Lower lobe of right lung (tissue), 2 donors: Measurements from ENCODE around the gene SGCA. TPM values are rescaled to one million over a fixed set of nuclear protein-coding genes. Genes with fewer than 3 reads are reported as not detected.

Experiments
- ATAC-seq, 2 donors: fragments of 200-7000 bp; cut with Tn5 transposase; one replicate each; pipeline ENCODE4 v1.9.1; 2020 to 2022; ENCODE audit warnings: mild to moderate bottlenecking in 2 of 2, moderate library complexity in 2 of 2
- DNase-seq: peaks from one replicate; pipeline ENCODE4 v3.0.0-alpha.2; 2020
- H3K27ac ChIP-seq: fragments of 200-600 bp; one replicate; pipeline ENCODE4 v1.8.0; 2022
- H3K27me3 ChIP-seq: fragments of 200-600 bp; one replicate; pipeline ENCODE4 v1.8.0; 2022; ENCODE audit warnings: low read depth
- H3K36me3 ChIP-seq: fragments of 200-600 bp; one replicate; pipeline ENCODE4 v1.8.0; 2022; ENCODE audit warnings: mild to moderate bottlenecking
- H3K4me1 ChIP-seq: fragments of 200-600 bp; one replicate; pipeline ENCODE4 v1.8.0; 2022
- H3K4me3 ChIP-seq: fragments of 200-600 bp; one replicate; pipeline ENCODE4 v1.8.0; 2022; ENCODE audit warnings: mild to moderate bottlenecking
- H3K9me3 ChIP-seq: fragments of 200-600 bp; one replicate; pipeline ENCODE4 v1.8.0; 2022
- CTCF ChIP-seq: fragments of 200-600 bp; IDR thresholded peaks from one replicate; pipeline ENCODE4 v1.8.0; 2022; ENCODE audit warnings: antibody characterized with exemption, mild to moderate bottlenecking
- intact Hi-C: fragments of 100-400 bp; cut with DNase I; formaldehyde crosslinking; loops from one replicate; pipeline ENCODE4 v1.11.0; 2022
- total RNA-seq: library from RNA; stranded (reverse); fragmentation: NEBNext Ultra II Directional; extraction: Animal tissue kit (Norgen Biotek cat#: 25700); gene quantifications from one replicate; pipeline ENCODE4 v1.2.1, GENCODE V29; 2021
- donor health status: DM: no; HTN: yes; CAD: no; lungs with severe emphysema.

Gene SGCA
- total RNA-seq, 1 donor from 2014 or later, result 9.1 TPM

DNA sequence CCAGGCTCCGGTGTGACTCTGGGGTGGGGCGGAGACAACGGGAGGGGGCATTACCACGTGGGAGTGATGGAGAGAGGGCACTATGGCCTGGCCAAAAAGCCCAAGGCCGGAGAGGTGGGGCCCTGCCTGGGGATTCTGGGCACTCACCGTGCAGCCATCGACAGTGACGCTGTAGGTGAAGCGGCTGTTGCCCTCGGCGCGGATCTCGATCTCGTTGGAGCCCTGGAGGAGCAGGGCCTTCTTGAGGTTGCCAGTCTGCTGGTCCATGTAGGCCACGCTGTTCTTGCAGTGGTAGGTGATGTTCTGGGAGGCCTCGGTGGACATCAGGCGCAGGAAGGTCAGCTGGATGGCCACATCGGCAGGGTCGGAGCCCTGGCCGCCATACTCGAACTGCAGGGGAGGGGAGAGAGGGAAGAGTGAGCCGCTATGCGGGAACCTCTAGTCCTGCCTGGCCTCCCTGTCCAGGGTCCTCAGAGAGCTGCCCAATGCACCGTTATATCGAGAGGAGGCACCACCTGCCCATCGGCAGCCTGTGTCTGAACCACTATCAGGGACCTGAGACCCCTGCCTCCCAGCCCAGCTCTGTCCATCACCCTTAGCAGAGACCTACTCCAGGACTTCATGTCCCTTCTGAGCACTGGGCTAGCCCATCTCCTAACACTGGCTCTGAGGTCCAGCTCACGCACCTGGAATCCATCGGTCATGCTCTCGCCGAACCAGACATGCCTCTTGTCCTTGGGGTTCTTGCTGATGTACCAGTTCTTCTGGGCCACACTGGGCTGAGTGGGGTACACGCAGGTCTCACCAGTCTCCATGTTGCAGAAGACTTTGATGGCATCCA, 20.0 kb downstream of the SGCA start:
- Histone ChIP-seq H3K27me3 (no peaks in the 10 kb centered on the region), H3K4me1 (peaks cover 10% of the 10 kb centered on the region), H3K4me3 (no peak overlapping the region), H3K36me3 (peaks cover 49% of the 10 kb centered on the region), H3K27ac (no peak overlapping the region), H3K9me3 (no peaks in the 10 kb centered on the region)
- ATAC-seq (no peak), DNase-seq (no peak)
- intact Hi-C loops, result no loop called here
- TF ChIP-seq CTCF, result no peak

DNA sequence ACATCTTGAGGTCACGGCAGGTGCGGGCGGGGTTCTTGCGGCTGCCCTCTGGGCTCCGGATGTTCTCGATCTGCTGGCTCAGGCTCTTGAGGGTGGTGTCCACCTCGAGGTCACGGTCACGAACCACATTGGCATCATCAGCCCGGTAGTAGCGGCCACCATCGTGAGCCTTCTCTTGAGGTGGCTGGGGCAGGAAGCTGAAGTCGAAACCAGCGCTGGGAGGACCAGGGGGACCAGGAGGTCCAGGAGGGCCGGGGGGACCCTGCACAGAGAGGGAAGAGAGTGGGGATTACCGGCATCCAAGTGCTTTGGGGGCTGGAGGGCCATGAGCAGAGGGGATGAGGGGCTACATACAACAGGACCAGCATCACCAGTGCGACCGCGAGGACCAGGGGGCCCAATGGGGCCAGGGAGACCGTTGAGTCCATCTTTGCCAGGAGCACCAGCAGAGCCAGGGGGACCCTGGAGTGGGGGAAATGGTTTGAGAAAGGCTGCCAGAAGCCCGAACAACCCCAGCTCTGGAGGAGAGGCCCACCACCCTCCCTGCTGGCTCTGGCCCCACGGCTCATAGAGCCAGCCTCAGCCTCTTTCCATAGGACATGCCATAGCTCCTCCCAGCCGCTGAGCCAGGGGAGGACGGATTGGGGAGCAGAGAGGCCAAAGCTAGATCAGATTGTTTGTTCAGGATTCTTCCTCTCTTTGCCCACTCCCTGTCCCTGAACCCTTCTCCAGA, 21.0 kb downstream of the SGCA start:
- Histone ChIP-seq H3K4me3 (no peak overlapping the region), H3K27ac (no peak overlapping the region), H3K9me3 (no peaks in the 10 kb centered on the region), H3K27me3 (no peaks in the 10 kb centered on the region), H3K36me3 (peaks cover 59% of the 10 kb centered on the region), H3K4me1 (peaks cover 10% of the 10 kb centered on the region)
- DNase-seq (no peak), ATAC-seq (no peak)
- intact Hi-C loops, result no loop called here
- no peak for TF ChIP-seq CTCF

DNA sequence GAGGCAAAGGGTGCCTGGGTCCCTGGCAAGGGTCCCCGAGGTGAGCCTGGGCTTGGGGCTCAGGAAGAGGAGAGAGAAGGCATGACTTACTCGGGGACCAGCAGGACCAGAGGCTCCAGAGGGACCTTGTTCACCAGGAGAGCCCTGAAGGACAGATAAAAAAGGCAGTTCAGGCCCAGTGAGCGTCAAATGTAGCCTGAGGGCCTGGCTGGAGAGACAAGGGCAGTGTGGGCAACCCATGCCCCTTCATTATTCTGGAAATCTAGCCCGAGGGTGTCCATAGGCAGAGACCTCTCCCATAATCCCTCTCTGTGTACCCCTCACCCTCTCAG, 21.6 kb downstream of the SGCA start:
- Histone ChIP-seq H3K36me3 (peaks cover 64% of the 10 kb centered on the region), H3K4me3 (no peak overlapping the region), H3K27me3 (no peaks in the 10 kb centered on the region), H3K9me3 (no peaks in the 10 kb centered on the region), H3K27ac (no peak overlapping the region), H3K4me1 (peaks cover 10% of the 10 kb centered on the region)
- intact Hi-C loops, result no loop called here
- no peak for TF ChIP-seq CTCF
- ATAC-seq (no peak), DNase-seq (no peak)

DNA sequence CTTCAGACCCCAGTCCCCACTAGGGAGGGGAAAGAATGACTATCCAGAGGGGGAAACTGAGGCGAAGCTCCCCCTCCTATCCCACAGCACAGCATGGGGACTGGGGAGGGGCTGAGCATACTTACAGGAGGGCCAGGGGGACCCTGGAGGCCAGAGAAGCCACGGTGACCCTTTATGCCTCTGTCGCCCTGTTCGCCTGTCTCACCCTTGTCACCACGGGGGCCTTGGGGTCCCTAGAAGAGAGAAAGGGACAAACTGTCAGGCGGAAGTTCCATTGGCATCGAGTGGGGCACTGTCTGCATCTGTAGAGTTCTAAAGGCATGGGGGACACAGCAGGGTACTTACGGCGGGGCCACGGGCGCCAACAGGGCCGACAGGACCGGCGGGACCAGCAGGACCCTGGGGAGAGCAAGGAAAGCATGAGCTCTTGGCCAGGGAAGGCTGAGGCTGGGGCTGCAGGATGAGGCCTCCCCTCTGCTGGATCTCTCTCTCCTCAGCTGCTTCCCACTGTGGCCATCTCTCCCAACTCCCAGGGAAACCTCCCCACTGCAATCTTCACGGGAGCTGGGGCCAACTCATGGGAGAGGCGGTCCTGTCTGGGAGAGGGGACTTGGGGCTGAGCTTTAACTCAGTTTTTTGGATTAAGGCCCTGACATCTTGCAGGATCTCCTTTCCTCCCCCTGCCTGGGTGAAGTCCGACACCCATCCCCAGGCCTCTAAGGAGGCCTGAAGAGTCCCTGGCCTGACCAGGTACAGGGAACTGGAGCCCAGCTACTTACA, 22.1 kb downstream of the SGCA start:
- Histone ChIP-seq H3K4me3 (no peak overlapping the region), H3K9me3 (no peaks in the 10 kb centered on the region), H3K27ac (no peak overlapping the region), H3K27me3 (no peaks in the 10 kb centered on the region), H3K4me1 (peaks cover 10% of the 10 kb centered on the region), H3K36me3 (peaks cover 70% of the 10 kb centered on the region)
- ATAC-seq (no peak), DNase-seq (no peak)
- intact Hi-C loops, result no loop called here
- TF ChIP-seq CTCF, result no peak

- peaks cover 9% of the 10 kb centered on the region for H3K4me1 ChIP-seq
- no peak overlapping the region for H3K27ac ChIP-seq
- ATAC-seq (no peak), DNase-seq (no peak)
- H3K27me3 ChIP-seq, result no peaks in the 10 kb centered on the region
- peaks cover 76% of the 10 kb centered on the region for H3K36me3 ChIP-seq
- no peak for TF ChIP-seq CTCF
- no peaks in the 10 kb centered on the region for H3K9me3 ChIP-seq
- no peak overlapping the region for H3K4me3 ChIP-seq
- intact Hi-C loops, result no loop called here
These were observed 22.7 kb downstream of the SGCA start for GRCh38 chr17:50188531-50188920.
